Panc1 (cell line): ENCODE results near the gene ZNF654. TPM values are rescaled to one million over a fixed set of nuclear protein-coding genes. Genes with fewer than 3 reads are reported as not detected.

Experiments used
- ATAC-seq: fragments of 200-7000 bp; cut with Tn5 transposase; 2 replicates; pipeline ENCODE4 v1.9.1; 2020; ENCODE audit warnings: mild to moderate bottlenecking, moderate library complexity
- BruUV-seq: library from RNA; stranded (reverse); fragments of 400-500 nt; replicated peaks from 2 replicates; lab custom pipeline; 2021; lab: Mats Ljungman, UMichigan
- CTCF ChIA-PET: fragments of 300-600 bp; sonication (Branson Sonifier 250); formaldehyde crosslinking; loops from one replicate; lab custom pipeline; 2022; ENCODE audit warnings: antibody characterized with exemption; lab: Charles Lee
- POLR2A ChIA-PET: fragments of 300-600 bp; sonication (Branson Sonifier 250); formaldehyde crosslinking; loops from one replicate; lab custom pipeline; 2022; ENCODE audit warnings: antibody characterized with exemption; lab: Charles Lee
- DNase-seq: peaks from one replicate; pipeline ENCODE4 v3.0.0-alpha.2; 2010; ENCODE audit warnings: low read depth, low spot score
- H3K27ac ChIP-seq: 2 replicates; pipeline ENCODE4 v1.5.1; 2011; ENCODE audit warnings: mild to moderate bottlenecking, low read length, inconsistent platforms
- H3K27me3 ChIP-seq: fragments of 200-500 bp; sonication (Bioruptor generic); 2 replicates; pipeline ENCODE4 v1.6.0; 2014; ENCODE audit warnings: low read length, inconsistent platforms; ENCODE audit not compliant: control insufficient read depth, insufficient read depth
- H3K36me3 ChIP-seq: fragments of 200-500 bp; sonication (Bioruptor generic); 2 replicates; pipeline ENCODE4 v1.5.1; 2014; ENCODE audit warnings: inconsistent platforms, mild to moderate bottlenecking, low read length, moderate library complexity; ENCODE audit not compliant: control insufficient read depth, insufficient read depth
- H3K4me1 ChIP-seq: 2 replicates; pipeline ENCODE4 v1.5.1; 2011; ENCODE audit warnings: inconsistent platforms, mild to moderate bottlenecking, low read length, moderate library complexity; ENCODE audit not compliant: control insufficient read depth, insufficient read depth
- H3K4me3 ChIP-seq, 2 experiments: 2 replicates each; pipeline ENCODE4 v1.5.1; 2011 to 2012; ENCODE audit warnings: low read depth in 2 of 2, low read length in 2 of 2, mild to moderate bottlenecking in 2 of 2, inconsistent platforms in 1 of 2, moderate library complexity in 1 of 2
- H3K9me3 ChIP-seq: fragments of 200-500 bp; sonication (Bioruptor generic); 2 replicates; pipeline ENCODE4 v1.5.1; 2014; ENCODE audit warnings: low read depth, mild to moderate bottlenecking, inconsistent platforms, low read length, moderate library complexity; ENCODE audit not compliant: control insufficient read depth, insufficient read depth
- POLR2AphosphoS5 ChIP-seq: IDR thresholded peaks from 2 replicates; pipeline ENCODE4 v1.6.1; 2012; ENCODE audit warnings: mild to moderate bottlenecking, low read depth, low read length, moderate library complexity
- SIN3A ChIP-seq: IDR thresholded peaks from 2 replicates; pipeline ENCODE4 v1.6.1; 2012; ENCODE audit warnings: low read depth, mild to moderate bottlenecking, low read length, moderate library complexity, borderline replicate concordance; ENCODE audit not compliant: insufficient read depth
- TCF7L2 ChIP-seq: IDR thresholded peaks from 2 replicates; pipeline ENCODE4 v1.6.1; 2011; ENCODE audit warnings: mild to moderate bottlenecking, low read depth, low read length, inconsistent platforms
- in situ Hi-C: cut with HindIII; loops from 2 replicates; pipeline ENCODE4 v1.10.0; 2016; ENCODE audit warnings: low sequenced_read_pairs, low pct_unique_long_range_greater_than_20kb
- intact Hi-C: fragments of 100-400 bp; cut with micrococcal nuclease; formaldehyde crosslinking; loops from one replicate; pipeline ENCODE4 v1.10.0; 2022; ENCODE audit not compliant: unreplicated experiment
- total RNA-seq: library from RNA; stranded (reverse); gene quantifications from one replicate; pipeline ENCODE4 v1.2.1, GENCODE V29; 2021; ENCODE audit not compliant: unreplicated experiment
- TF ChIP-seq, protein P1 (sequence below), 2 experiments: IDR thresholded peaks; 2 replicates each; pipeline ENCODE4 v1.6.1; 2011 to 2012; ENCODE audit warnings: low read depth in 2 of 2, control low read depth in 1 of 2, low read length in 1 of 2, mild to moderate bottlenecking in 1 of 2, moderate library complexity in 1 of 2; ENCODE audit not compliant: insufficient read depth in 1 of 2
- TF ChIP-seq, protein P2 (sequence below): fragments of 450-650 bp; IDR thresholded peaks from 2 replicates; pipeline ENCODE4 v1.5.1; 2017; ENCODE audit warnings: mild to moderate bottlenecking

ZNF654 gene
- total RNA-seq, 1 experiment from 2014 or later = 10.0 TPM

DNA sequence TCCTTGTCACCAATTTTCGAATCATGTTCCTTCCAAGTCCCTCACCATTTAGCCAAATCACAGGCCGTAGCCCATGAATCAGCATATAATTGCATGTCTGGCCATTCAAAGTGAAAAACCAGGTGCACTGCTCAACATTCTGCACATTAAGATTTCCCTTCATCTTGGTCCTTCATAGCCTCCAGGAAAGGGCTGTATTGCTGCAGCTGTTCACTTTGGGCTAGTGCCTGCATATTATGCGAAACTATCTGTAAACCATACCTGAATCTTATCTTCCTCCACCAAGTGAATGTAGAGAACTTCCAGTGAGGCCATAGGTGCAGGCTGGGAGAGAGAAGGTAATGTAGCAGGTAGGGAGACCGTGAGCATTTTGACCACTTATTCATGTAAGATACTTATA, 18.5 kb upstream of the ZNF654 start:
- intact Hi-C loops = no loop called here
- ATAC-seq (no peak), DNase-seq (no peak)
- Histone ChIP-seq H3K27ac (no peak overlapping the region), H3K4me3 (no peak overlapping the region), H3K36me3 (no peaks in the 10 kb centered on the region), H3K9me3 (no peaks in the 10 kb centered on the region), H3K4me1 (no peaks in the 10 kb centered on the region), H3K27me3 (no peaks in the 10 kb centered on the region)
- TF ChIP-seq POLR2AphosphoS5 (no peak), TCF7L2 (no peak), SIN3A (no peak)
- TF ChIP-seq, protein P1, sequence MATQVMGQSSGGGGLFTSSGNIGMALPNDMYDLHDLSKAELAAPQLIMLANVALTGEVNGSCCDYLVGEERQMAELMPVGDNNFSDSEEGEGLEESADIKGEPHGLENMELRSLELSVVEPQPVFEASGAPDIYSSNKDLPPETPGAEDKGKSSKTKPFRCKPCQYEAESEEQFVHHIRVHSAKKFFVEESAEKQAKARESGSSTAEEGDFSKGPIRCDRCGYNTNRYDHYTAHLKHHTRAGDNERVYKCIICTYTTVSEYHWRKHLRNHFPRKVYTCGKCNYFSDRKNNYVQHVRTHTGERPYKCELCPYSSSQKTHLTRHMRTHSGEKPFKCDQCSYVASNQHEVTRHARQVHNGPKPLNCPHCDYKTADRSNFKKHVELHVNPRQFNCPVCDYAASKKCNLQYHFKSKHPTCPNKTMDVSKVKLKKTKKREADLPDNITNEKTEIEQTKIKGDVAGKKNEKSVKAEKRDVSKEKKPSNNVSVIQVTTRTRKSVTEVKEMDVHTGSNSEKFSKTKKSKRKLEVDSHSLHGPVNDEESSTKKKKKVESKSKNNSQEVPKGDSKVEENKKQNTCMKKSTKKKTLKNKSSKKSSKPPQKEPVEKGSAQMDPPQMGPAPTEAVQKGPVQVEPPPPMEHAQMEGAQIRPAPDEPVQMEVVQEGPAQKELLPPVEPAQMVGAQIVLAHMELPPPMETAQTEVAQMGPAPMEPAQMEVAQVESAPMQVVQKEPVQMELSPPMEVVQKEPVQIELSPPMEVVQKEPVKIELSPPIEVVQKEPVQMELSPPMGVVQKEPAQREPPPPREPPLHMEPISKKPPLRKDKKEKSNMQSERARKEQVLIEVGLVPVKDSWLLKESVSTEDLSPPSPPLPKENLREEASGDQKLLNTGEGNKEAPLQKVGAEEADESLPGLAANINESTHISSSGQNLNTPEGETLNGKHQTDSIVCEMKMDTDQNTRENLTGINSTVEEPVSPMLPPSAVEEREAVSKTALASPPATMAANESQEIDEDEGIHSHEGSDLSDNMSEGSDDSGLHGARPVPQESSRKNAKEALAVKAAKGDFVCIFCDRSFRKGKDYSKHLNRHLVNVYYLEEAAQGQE (IDR thresholded peaks at IDR 0.05; ENCODE audit: insufficient read depth in 1 of 2, low read depth in 2 of 2, low read length in 1 of 2) = no peak
- TF ChIP-seq, protein P2, sequence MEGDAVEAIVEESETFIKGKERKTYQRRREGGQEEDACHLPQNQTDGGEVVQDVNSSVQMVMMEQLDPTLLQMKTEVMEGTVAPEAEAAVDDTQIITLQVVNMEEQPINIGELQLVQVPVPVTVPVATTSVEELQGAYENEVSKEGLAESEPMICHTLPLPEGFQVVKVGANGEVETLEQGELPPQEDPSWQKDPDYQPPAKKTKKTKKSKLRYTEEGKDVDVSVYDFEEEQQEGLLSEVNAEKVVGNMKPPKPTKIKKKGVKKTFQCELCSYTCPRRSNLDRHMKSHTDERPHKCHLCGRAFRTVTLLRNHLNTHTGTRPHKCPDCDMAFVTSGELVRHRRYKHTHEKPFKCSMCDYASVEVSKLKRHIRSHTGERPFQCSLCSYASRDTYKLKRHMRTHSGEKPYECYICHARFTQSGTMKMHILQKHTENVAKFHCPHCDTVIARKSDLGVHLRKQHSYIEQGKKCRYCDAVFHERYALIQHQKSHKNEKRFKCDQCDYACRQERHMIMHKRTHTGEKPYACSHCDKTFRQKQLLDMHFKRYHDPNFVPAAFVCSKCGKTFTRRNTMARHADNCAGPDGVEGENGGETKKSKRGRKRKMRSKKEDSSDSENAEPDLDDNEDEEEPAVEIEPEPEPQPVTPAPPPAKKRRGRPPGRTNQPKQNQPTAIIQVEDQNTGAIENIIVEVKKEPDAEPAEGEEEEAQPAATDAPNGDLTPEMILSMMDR = no peak
- in situ Hi-C loops = no loop called here
- BruUV-seq = no TSS peak
- ChIA-PET POLR2A (no interaction called here), CTCF (no interaction called here)

DNA sequence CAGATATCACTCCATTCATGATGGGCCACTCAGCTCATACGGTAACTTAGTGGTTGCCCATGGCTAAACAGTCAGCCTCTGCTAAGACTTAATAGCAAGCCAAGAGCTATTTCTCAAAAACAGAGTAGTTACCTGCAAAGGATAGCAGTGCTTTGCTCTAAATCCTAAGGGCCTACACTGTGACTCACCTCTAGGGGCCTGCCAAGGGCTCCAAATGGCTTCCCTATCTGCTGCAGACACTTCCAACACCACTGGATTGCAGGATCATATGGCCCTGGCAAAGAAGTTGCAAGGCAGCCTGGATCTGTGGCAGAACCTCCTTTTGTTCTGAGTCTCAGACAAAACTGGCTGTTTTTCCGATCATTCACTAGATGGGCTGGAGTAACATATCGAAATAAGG, 18.1 kb upstream of the ZNF654 start:
- in situ Hi-C loops = no loop called here
- Histone ChIP-seq H3K9me3 (no peaks in the 10 kb centered on the region), H3K27ac (no peak overlapping the region), H3K4me1 (no peaks in the 10 kb centered on the region), H3K36me3 (no peaks in the 10 kb centered on the region), H3K4me3 (no peak overlapping the region), H3K27me3 (no peaks in the 10 kb centered on the region)
- ATAC-seq (no peak), DNase-seq (no peak)
- BruUV-seq = no TSS peak
- intact Hi-C loops = no loop called here
- TF ChIP-seq POLR2AphosphoS5 = no peak
- ChIA-PET CTCF (no interaction called here), POLR2A (no interaction called here)

DNA sequence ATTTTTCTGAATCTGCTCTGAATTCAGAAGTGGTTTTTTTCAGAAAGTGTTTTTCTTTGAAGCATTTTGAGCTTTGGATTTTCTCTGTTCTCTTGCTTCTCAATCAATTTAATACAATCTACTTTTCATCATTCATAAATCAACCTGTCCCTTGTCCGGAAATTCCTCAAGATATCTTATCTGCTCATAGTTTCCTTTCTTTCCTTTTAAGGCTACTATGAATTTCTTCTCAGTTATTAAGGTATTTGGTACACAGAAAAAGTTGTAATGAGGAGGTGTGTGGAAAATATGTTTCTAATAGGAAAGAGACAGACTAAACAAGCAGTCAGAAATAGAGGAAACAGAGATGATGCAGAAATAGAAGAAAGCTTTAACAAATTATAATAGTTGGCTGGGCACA, 14.6 kb upstream of the ZNF654 start:
- no peak overlapping the region for H3K27ac ChIP-seq
- in situ Hi-C loops = no loop called here
- ATAC-seq = no peak
- CTCF ChIA-PET = no interaction called here
- H3K27me3 ChIP-seq = no peaks in the 10 kb centered on the region
- no peak for TF ChIP-seq POLR2AphosphoS5
- intact Hi-C loops = no loop called here
- POLR2A ChIA-PET = no interaction called here
- no peak overlapping the region for H3K4me3 ChIP-seq
- DNase-seq = no peak
- no peaks in the 10 kb centered on the region for H3K36me3 ChIP-seq
- H3K4me1 ChIP-seq = no peaks in the 10 kb centered on the region
- no peaks in the 10 kb centered on the region for H3K9me3 ChIP-seq
- BruUV-seq = no TSS peak
